NCI-H460 (cell line): ENCODE data around the gene SRA1. TPM values are rescaled to one million over a fixed set of nuclear protein-coding genes. Genes with fewer than 3 reads are reported as not detected.
A peak's percentile ranks its signal among the peaks of the same experiment; 100 is the strongest.

ENCODE experiments used
- DNase-seq: peaks from one replicate; pipeline ENCODE4 v3.0.0-alpha.2; 2016; ENCODE audit warnings: low read depth; ENCODE audit errors: extremely low read depth
- small RNA-seq, 2 experiments: library from RNA; depleted of rRNA; stranded (forward); fragments of <200 nt; gene quantifications; one replicate each; pipeline ENCODE3, GENCODE V24; 2014
- total RNA-seq: library from RNA; depleted of rRNA; stranded (reverse); fragments of >200 nt; shearing (Covaris generic); gene quantifications from 2 replicates; pipeline ENCODE4 v1.2.3, GENCODE V29; 2014; rRNA removed

The SRA1 gene
- total RNA-seq, 1 experiment from 2014 or later = 77.8 TPM

DNA sequence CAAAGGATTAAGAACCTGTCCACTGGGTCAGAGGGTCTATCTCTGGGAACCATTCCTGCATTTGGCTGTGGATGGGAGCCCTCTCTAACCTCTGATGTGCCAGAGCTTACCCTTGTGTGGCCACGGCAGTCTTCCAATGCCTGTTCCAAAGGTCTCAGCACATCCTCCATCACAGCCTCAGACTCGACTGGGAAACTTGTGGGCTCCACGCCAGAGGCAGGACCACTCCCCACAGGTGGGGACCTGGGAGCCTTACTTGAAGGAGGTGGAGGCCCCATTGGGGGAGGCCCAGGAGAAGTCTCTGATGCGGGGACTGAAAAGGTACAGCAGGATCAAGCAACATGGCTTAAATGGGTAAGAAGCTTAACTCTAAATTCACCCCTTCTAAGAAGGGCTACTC lies 5.4 kb downstream of the SRA1 start:
- DNase-seq = no peak

- DNase-seq = no peak
Observed at GRCh38 chr5:140550147-140551079, 6.9 kb downstream of the SRA1 start.

- no peak for DNase-seq
Observed at GRCh38 chr5:140549237-140550144, 7.8 kb downstream of the SRA1 start.

DNA sequence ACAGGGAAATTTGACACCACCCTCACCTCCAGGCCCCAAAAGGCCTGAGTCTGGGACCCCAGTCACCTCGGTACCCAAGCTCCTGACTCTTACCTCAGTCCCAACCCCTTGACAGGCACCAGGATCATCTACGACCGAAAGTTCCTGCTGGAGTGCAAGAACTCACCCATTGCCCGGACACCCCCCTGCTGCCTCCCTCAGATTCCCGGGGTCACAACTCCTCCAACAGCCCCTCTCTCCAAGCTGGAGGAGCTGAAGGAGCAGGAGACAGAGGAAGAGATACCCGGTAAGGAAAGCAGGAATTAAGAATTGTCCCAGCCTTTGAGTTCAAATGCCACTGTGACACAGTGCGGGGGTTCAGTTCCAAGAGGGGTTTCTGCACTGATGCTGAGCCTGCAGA lies 8.5 kb downstream of the SRA1 start:
- DNase-seq = no peak

- no peak for DNase-seq
Observed at GRCh38 chr5:140548300-140548688, 9.0 kb downstream of the SRA1 start.

DNA sequence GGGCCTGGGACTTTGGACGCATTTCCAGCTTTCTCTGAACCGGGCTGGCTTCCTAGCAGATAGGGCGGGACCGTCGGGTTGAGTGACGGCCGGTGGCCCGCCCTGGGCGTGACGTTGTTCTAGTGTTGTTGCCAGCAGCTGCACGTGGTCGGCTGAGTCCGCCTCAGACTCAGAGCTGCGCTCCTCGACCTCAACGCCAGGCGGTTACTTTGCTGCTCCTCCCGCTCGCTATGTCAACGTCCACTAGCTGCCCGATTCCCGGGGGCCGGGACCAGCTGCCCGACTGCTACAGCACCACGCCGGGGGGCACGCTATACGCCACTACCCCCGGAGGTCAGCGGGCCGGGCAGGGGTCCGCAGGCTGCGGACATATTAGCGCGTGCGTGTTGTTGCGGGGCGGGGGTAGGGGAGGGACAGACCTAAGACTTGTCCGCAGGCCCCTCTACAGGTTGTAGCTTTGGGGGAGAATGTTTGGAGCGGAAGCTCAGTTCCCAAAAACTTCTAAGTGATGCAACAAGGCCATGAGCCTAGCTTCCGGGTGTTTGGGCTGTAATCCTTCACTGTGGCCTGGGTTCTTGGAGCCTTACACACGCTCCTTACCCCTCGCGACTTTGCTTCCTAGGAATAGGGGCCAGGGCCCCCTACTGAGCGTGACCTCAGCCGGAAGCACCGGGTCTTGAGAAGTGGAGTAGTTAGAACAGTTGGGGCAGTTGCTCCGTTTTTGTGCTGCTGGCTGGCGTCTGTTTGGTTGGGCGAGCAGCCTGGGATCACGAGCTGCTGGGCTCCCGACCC lies 9.6 kb downstream of the SRA1 start, which contains the start of gene EIF4EBP3:
Gene EIF4EBP3 (plus strand): TSS at position 155 of the 792 bp plus-strand sequence. CDS start 76 bp downstream, at position 231.
- DNase-seq = peak; percentile 92

DNA sequence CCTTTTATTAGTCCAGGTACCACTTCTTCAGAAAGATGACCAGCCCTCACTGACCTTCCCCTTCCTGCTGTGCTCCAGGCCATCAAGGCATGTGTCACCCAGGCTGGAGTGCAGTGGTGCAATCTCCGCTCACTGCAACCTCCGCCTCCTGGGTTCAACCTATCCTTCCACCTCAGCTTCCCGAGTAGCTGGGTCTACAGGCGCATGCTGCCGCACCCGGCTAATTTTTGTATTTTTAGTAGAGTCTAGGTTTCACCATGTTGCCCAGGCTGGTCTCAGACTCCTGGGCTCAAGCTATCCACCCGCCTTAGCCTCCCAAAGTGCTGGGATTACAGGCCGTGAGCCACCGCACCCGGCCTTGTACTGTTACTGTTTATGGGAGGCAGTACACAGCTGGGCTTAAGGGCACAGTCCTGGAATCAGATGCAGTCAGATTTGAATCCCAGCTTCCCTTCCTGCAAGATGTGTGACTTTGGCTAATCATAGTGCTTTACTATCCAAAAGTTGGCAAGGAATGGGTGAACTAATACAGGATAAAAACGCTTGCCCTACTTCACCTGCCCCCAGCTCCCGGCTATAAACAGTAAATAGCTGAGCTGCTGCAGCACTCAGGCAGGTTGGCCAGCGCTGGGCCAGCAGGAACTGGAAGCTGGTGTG lies 10.3 kb downstream of the SRA1 start:
- no peak for DNase-seq

- no peak for DNase-seq
Observed at GRCh38 chr5:140545606-140546005, 11.7 kb downstream of the SRA1 start.

DNA sequence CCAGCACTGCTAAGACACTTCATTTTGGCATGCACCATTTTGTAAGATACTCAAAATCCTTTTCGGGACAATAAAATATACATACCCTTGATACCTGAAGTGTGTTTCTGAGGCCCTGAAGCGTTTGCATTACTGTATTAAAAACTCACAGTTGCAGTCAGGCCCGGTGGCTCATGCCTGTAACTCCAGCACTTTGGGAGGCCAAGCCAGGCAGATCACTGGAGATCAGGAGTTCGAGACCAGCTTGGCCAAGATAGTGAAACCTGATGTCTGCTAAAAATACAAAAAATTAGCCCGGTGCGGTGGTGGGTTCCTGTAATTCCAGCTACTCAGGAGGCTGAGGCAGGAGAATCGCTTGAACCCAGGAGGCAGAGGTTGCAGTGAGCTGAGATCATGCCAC lies 12.3 kb downstream of the SRA1 start:
- DNase-seq = no peak

GRCh38 chr5:140542972-140543371 lies 14.3 kb downstream of the SRA1 start:
- no peak for DNase-seq

DNA sequence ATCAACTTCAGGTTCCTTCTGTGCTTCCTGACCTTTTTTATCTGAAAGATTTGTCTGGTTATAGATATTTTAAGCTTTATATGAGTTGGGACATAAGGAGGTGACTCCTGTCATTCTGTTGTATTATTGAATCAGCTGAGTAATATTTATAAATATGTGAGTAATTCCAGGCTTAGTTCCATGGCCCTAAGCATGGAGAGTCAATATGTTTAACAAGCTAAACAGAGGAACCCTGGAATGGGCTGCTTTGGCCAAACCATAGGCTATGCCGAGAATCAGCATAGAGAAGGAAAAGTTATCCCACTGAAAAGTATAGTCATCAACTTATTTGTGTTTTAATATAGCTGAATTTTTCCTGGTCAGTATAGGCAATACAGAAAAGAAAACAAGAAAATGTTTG lies 17.0 kb downstream of the SRA1 start:
- no peak for DNase-seq

DNA sequence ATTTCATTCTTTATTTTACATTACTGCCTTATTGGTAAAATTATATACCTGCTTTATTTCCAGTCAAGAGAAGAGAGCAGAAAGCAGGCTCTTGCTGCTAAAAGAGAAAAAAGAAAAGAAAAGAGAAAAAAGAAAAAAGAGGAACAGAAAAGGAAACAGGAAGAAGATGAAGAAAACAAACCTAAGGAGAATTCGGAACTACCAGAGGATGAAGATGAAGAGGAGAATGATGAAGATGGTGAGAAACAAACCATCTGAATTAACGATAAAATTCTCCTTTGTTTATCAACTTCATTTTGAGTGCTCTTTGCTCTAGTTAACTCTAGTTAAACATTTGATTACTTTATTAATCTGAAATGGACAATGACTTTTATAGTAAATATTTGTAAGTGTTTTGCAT lies 33.3 kb downstream of the SRA1 start:
- no peak for DNase-seq

GRCh38 chr5:140513124-140513523 lies 44.1 kb downstream of the SRA1 start:
- no peak for DNase-seq

- no peak for DNase-seq
Observed at GRCh38 chr5:140509898-140510297, 47.4 kb downstream of the SRA1 start.

DNA sequence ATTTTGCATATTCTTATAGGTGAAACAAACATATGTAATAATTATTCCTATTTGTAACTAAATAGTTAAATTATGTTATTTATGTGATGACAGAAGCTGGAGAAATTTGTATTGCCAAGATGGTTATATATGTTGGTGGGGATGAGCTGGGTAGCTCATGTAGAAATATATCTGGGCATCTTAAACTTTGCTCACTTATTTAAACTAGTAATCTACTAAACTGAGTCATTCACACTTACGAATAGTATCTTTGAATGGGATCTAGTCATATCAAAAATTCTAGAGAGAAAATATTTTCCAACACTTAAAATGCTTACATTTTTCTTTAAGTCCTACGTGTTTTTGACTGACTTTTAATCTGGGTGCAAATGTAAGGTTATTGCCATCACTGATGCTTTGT lies 54.4 kb downstream of the SRA1 start:
- no peak for DNase-seq

Small RNA genes lying within 50 kb of the gene (small RNA-seq; reads per million reads assigned to genes)
- gene RF00279 = 0 to 0.06 reads per million in 2 experiments
- gene RF00443 = 0 reads per million in 2 experiments

Other genes with a start within 250 kb of the SRA1 start
- gene HBEGF, start 210.9 kb downstream of the SRA1 start, total RNA-seq = 5.4 and 6.1 TPM in 2 replicates
- not detected in 2 replicates for gene SLC4A9, start 197.3 kb downstream of the SRA1 start, total RNA-seq
- 47.5 and 59.7 TPM in 2 replicates for gene ANKHD1, start 155.6 kb downstream of the SRA1 start, total RNA-seq
- gene EIF4EBP3, start 9.8 kb downstream of the SRA1 start, total RNA-seq = 1.4 and 1.7 TPM in 2 replicates
- 9.8 and 12.6 TPM in 2 replicates for gene APBB3, start 7.1 kb upstream of the SRA1 start, total RNA-seq
- 39.1 and 42.2 TPM in 2 replicates for gene SLC35A4, start 7.4 kb upstream of the SRA1 start, total RNA-seq
- 2.6 and 2.7 TPM in 2 replicates for gene CD14, start 75.7 kb upstream of the SRA1 start, total RNA-seq
- 9.5 and 13.8 TPM in 2 replicates for gene TMCO6, start 82.0 kb upstream of the SRA1 start, total RNA-seq
- 64.3 and 78.9 TPM in 2 replicates for gene NDUFA2, start 90.2 kb upstream of the SRA1 start, total RNA-seq
- 114 and 121 TPM in 2 replicates for gene IK, start 90.4 kb upstream of the SRA1 start, total RNA-seq
- 22.9 and 25.1 TPM in 2 replicates for gene WDR55, start 107.4 kb upstream of the SRA1 start, total RNA-seq
- gene DND1, start 116.1 kb upstream of the SRA1 start, total RNA-seq = 0.75 and 0.77 TPM in 2 replicates
- gene HARS1, start 133.9 kb upstream of the SRA1 start, total RNA-seq = 80.8 and 85.3 TPM in 2 replicates
- gene HARS2, start 134.0 kb upstream of the SRA1 start, total RNA-seq = 34.8 and 39.1 TPM in 2 replicates
- gene ZMAT2, start 143.0 kb upstream of the SRA1 start, total RNA-seq = 60.1 and 62.5 TPM in 2 replicates
- gene PCDHA1, start 228.7 kb upstream of the SRA1 start, total RNA-seq = 0.07 and 0.12 TPM in 2 replicates
- gene PCDHA2, start 237.4 kb upstream of the SRA1 start, total RNA-seq = not detected in 2 replicates
- gene PCDHA3, start 243.6 kb upstream of the SRA1 start, total RNA-seq = not detected in 2 replicates
- 0.09 TPM in 1 of 2 replicates, not detected in the other for gene PCDHA4, start 249.6 kb upstream of the SRA1 start, total RNA-seq